GM12892 (cell line): ENCODE results near the gene ZNF835. TPM values are rescaled to one million over a fixed set of nuclear protein-coding genes. Genes with fewer than 3 reads are reported as not detected.

Experiments
- DNase-seq: peaks from one replicate; pipeline ENCODE4 v3.0.0; 2011; ENCODE audit not compliant: insufficient read length
- FAIRE-seq: peaks from 2 replicates; lab custom pipeline; 2011; peaks lifted over from hg19 to GRCh38; lab: Jason Lieb, UNC
- POLR2A ChIP-seq: IDR thresholded peaks from 2 replicates; pipeline ENCODE4 v1.6.1; 2011; ENCODE audit warnings: low read depth, low read length, control low read depth
- POLR2AphosphoS5 ChIP-seq: IDR thresholded peaks from 2 replicates; pipeline ENCODE4 v1.6.1; 2011; ENCODE audit warnings: low read depth, low read length, control low read depth
- TAF1 ChIP-seq: IDR thresholded peaks from 2 replicates; pipeline ENCODE4 v1.6.1; 2011; ENCODE audit warnings: low read depth, mild to moderate bottlenecking, control low read depth, low read length, borderline replicate concordance
- polyA plus RNA-seq: library from polyadenylated mRNA; unstranded; fragments of >200 nt; gene quantifications from one replicate; pipeline ENCODE4 v1.2.1, GENCODE V29; 2012; ENCODE audit warnings: missing spikeins, inconsistent platforms; ENCODE audit not compliant: missing spikeins

Gene ZNF835
- not detected for polyA plus RNA-seq

GRCh38 chr19:56671613-56671994 is at the start of gene ZNF835:
Gene ZNF835, minus strand, starts transcription at chr19:56671757. Its CDS starts 6,559 bp downstream, at chr19:56665198.
- DNase-seq: no peak
- TF ChIP-seq POLR2A (no peak), TAF1 (no peak), POLR2AphosphoS5 (no peak)
- FAIRE-seq: no peak

- DNase-seq (no peak), FAIRE-seq (no peak)
- TF ChIP-seq TAF1 (no peak), POLR2AphosphoS5 (no peak), POLR2A (no peak)
These were observed 48.7 kb upstream of the ZNF835 start for GRCh38 chr19:56720281-56720680.

GRCh38 chr19:56718231-56718630 is 46.7 kb upstream of the ZNF835 start:
- no peak for DNase-seq
- FAIRE-seq: no peak
- TF ChIP-seq POLR2A: no peak
- no peak for TF ChIP-seq POLR2AphosphoS5
- no peak for TF ChIP-seq TAF1

GRCh38 chr19:56712611-56713276 is 41.2 kb upstream of the ZNF835 start:
- TF ChIP-seq POLR2AphosphoS5 (no peak), POLR2A (no peak), TAF1 (no peak)
- FAIRE-seq (no peak), DNase-seq (no peak)

- DNase-seq (no peak), FAIRE-seq (no peak)
- TF ChIP-seq TAF1 (no peak), POLR2AphosphoS5 (no peak), POLR2A (no peak)
These were observed 38.9 kb upstream of the ZNF835 start for GRCh38 chr19:56710437-56710836.

GRCh38 chr19:56707821-56708220 is 36.3 kb upstream of the ZNF835 start:
- DNase-seq: no peak
- no peak for FAIRE-seq
- TF ChIP-seq POLR2A (no peak), TAF1 (no peak), POLR2AphosphoS5 (no peak)

- TF ChIP-seq POLR2A (no peak), TAF1 (no peak), POLR2AphosphoS5 (no peak)
- FAIRE-seq (no peak), DNase-seq (no peak)
These were observed 34.4 kb upstream of the ZNF835 start for GRCh38 chr19:56705939-56706338.

GRCh38 chr19:56701895-56702294 is 30.3 kb upstream of the ZNF835 start:
- no peak for FAIRE-seq
- TF ChIP-seq TAF1 (no peak), POLR2AphosphoS5 (no peak), POLR2A (no peak)

GRCh38 chr19:56699552-56699951 is 28.0 kb upstream of the ZNF835 start:
- no peak for DNase-seq
- TF ChIP-seq TAF1 (no peak), POLR2A (no peak), POLR2AphosphoS5 (no peak)
- no peak for FAIRE-seq

More at GRCh38 chr19:56701895-56702294, 30.3 kb upstream of the ZNF835 start:
- no peak for DNase-seq

GRCh38 chr19:56692206-56692895 is 20.8 kb upstream of the ZNF835 start:
- no peak for DNase-seq
- no peak for FAIRE-seq
- no peak for TF ChIP-seq POLR2AphosphoS5
- TF ChIP-seq POLR2A: no peak
- TF ChIP-seq TAF1: no peak

GRCh38 chr19:56690670-56691069 is 19.1 kb upstream of the ZNF835 start:
- DNase-seq (no peak), FAIRE-seq (no peak)
- TF ChIP-seq POLR2A: no peak
- no peak for TF ChIP-seq POLR2AphosphoS5
- TF ChIP-seq TAF1: no peak
